Thyroid gland (tissue), 4 donors: ENCODE results near the gene OSBPL6. TPM values are rescaled to one million over a fixed set of nuclear protein-coding genes. Genes with fewer than 3 reads are reported as not detected.

Experiments
- DNase-seq, 2 donors: peaks; one replicate each; pipeline ENCODE4 v3.0.0-alpha.2; 2019
- H3K27ac ChIP-seq, 3 donors: fragments of 200-600 bp; sonication (generic); 1 replicate in 2 of 3; 2 replicates in 1 of 3; pipeline ENCODE4 v1.5.1; 2016 to 2019; ENCODE audit warnings: mild to moderate bottlenecking in 1 of 3, moderate library complexity in 1 of 3
- H3K27me3 ChIP-seq: fragments of 200-600 bp; sonication (generic); one replicate; pipeline ENCODE4 v1.5.1; 2019
- H3K36me3 ChIP-seq, 2 donors: fragments of 200-600 bp; sonication (generic); one replicate each; pipeline ENCODE4 v1.5.1; 2016 to 2019
- H3K4me1 ChIP-seq, 2 donors: fragments of 200-600 bp; sonication (generic); one replicate each; pipeline ENCODE4 v1.5.1; 2017 to 2019
- H3K4me3 ChIP-seq, 3 donors: fragments of 200-600 bp; sonication (generic); replicated peaks in 1 of 3; 1 replicate in 2 of 3; 2 replicates in 1 of 3; pipeline ENCODE4 v1.5.1; 2016; ENCODE audit warnings: mild to moderate bottlenecking in 1 of 3
- H3K9me3 ChIP-seq: fragments of 200-600 bp; sonication (generic); one replicate; pipeline ENCODE4 v1.5.1; 2017
- CTCF ChIP-seq, 6 experiments: fragments of 200-600 bp in 3 of 6; fragments of 450-650 bp in 3 of 6; sonication (generic) in 3 of 6; IDR thresholded peaks; one replicate each; pipeline ENCODE4 v1.5.1; 2016 to 2019; ENCODE audit warnings: antibody characterized with exemption in 6 of 6, mild to moderate bottlenecking in 2 of 6, inconsistent platforms in 1 of 6, moderate library complexity in 1 of 6
- POLR2A ChIP-seq, 2 donors: fragments of 450-650 bp; IDR thresholded peaks; one replicate each; pipeline ENCODE4 v1.6.1; 2017; ENCODE audit warnings: antibody characterized with exemption in 2 of 2, mild to moderate bottlenecking in 2 of 2, moderate library complexity in 1 of 2
- WGBS, 2 donors: methylation state at CpG; one replicate each; pipeline ENCODE4 v1.1.5; 2017; 5-methylcytosine and 5-hydroxymethylcytosine counted together
- intact Hi-C: fragments of 100-400 bp; cut with DNase I; formaldehyde crosslinking; loops from one replicate; pipeline ENCODE4 v1.15.1; 2023
- total RNA-seq, 4 donors: library from RNA; depleted of rRNA; stranded (reverse); fragments of >200 nt; gene quantifications; one replicate each; pipeline ENCODE4 v1.2.3, GENCODE V29; 2016

The OSBPL6 gene
- total RNA-seq, 4 donors from 2014 or later: 2.1 to 5.3 (median 3.2) TPM

- no peak for DNase-seq
- no peaks in the 10 kb centered on the region for H3K27me3 ChIP-seq
- H3K9me3 ChIP-seq: no peaks in the 10 kb centered on the region
- peaks cover 0 to 9% of the 10 kb centered on the region in 2 donors for H3K4me1 ChIP-seq
- H3K36me3 ChIP-seq: no peaks in the 10 kb centered on the region
- no peak overlapping the region for H3K4me3 ChIP-seq
- H3K27ac ChIP-seq: no peak overlapping the region
- TF ChIP-seq POLR2A (IDR thresholded peaks at IDR 0.05) (no peak), CTCF (IDR thresholded peaks at IDR 0.05) (no peak)
- intact Hi-C loops: no loop called here
- WGBS, 2 donors: 73 to 76% methylated on average over 7 of the region's 7 CpGs
Observed at GRCh38 chr2:178244777-178245176, 50.5 kb downstream of the OSBPL6 start.

DNA sequence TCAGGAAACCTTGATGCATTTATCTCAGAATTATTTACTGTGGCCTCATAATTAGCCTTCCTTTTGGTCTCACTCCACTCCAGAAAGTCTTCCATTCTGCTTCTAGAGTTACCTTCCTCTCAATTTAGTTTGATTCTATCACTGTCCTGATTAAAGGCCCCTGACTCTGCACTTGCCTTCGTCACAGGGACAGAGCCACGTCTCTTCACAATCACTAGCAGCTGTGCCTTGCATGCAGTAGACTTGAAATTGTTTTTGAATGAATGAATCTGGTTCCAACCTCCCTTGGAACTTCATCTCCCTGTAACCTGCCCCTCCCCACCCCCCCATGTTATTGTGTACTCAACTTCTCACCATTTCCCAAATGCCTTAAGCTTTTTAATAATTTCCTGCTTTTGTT lies 52.4 kb downstream of the OSBPL6 start:
- H3K36me3 ChIP-seq: no peaks in the 10 kb centered on the region
- H3K27me3 ChIP-seq: no peaks in the 10 kb centered on the region
- peaks cover 0 to 9% of the 10 kb centered on the region in 2 donors for H3K4me1 ChIP-seq
- no peak for DNase-seq
- no peak overlapping the region for H3K4me3 ChIP-seq
- intact Hi-C loops: no loop called here
- TF ChIP-seq POLR2A (IDR thresholded peaks at IDR 0.05): no peak
- no peak for TF ChIP-seq CTCF (IDR thresholded peaks at IDR 0.05)
- 93 to 97% methylated on average over 2 of the region's 2 CpGs for WGBS, 2 donors
- no peaks in the 10 kb centered on the region for H3K9me3 ChIP-seq
- no peak overlapping the region for H3K27ac ChIP-seq

- WGBS, 2 donors: 45 to 63% methylated on average over 1 of the region's 1 CpG
- TF ChIP-seq POLR2A (IDR thresholded peaks at IDR 0.05) (no peak), CTCF (IDR thresholded peaks at IDR 0.05) (no peak)
- no peaks in the 10 kb centered on the region for H3K36me3 ChIP-seq
- no peaks in the 10 kb centered on the region for H3K9me3 ChIP-seq
- H3K4me3 ChIP-seq: no peak overlapping the region
- DNase-seq: no peak
- no peak overlapping the region for H3K27ac ChIP-seq
- H3K4me1 ChIP-seq: peaks cover 0 to 5% of the 10 kb centered on the region in 2 donors
- intact Hi-C loops: no loop called here
- no peaks in the 10 kb centered on the region for H3K27me3 ChIP-seq
Observed at GRCh38 chr2:178247250-178247649, 52.9 kb downstream of the OSBPL6 start.

DNA sequence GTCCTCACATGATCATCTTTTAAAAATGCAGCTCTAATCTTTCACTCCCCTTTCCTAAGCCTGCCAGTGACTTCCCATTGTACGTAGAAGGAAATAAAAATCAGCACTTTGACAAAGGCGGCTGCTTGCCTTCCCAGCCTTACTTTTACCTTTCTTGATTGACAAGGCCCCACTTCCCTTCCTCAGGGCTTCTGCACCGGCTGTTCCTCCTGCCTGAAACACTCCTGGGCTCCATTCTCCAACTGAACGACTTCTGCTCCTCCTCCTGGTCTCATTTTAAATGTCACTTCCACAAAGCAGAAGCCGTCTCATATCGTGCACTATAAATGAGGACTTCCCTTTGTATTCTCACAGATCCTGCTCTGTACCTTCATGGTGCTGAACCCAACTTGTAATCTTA lies 56.1 kb downstream of the OSBPL6 start:
- Histone ChIP-seq H3K36me3 (no peaks in the 10 kb centered on the region), H3K9me3 (no peaks in the 10 kb centered on the region), H3K4me3 (no peak overlapping the region), H3K27ac (no peak overlapping the region), H3K27me3 (no peaks in the 10 kb centered on the region), H3K4me1 (no peaks in the 10 kb centered on the region)
- no peak for DNase-seq
- intact Hi-C loops: no loop called here
- TF ChIP-seq CTCF (IDR thresholded peaks at IDR 0.05) (no peak), POLR2A (IDR thresholded peaks at IDR 0.05) (no peak)
- WGBS, 2 donors: 73 to 80% methylated on average over 6 of the region's 6 CpGs

DNA sequence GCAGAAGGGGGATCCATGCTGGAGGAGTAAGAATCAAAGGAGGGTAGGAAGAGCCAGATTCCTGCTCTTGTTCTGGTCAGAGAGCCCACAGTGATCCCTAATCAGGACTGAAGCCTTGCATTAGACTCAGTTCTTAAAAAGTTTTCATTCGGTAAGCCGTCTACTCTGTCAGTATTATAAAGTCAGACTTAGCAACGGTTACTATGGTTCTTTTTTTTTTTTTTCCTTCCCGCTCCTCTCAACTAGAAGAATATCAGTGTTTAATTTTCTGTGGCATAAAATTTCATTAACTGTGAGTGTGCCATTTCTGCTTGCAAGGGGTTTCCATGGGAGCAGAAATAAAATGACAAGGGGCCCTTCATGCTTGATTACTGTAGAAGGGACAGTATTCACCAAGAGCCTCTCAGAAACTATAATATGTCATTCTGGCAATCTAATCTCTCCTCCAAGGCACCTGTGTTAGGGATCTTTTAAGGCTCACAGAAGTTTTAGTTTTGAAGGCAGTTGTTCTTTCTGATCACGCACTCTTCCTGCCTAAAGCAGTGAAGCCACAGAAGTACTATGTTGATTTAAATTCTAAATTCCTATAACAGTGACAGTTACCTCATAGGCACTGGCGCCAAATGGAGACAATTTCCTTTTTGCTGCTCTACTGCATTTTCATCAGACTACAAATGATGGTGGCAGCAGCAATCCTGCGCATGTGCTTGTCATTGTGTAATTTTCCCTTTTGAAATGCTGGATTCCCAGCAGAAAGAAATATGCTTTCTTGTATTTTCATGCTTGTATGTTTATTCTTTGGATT lies 57.0 kb downstream of the OSBPL6 start:
- H3K36me3 ChIP-seq: no peaks in the 10 kb centered on the region
- TF ChIP-seq CTCF (IDR thresholded peaks at IDR 0.05) (no peak), POLR2A (IDR thresholded peaks at IDR 0.05) (no peak)
- H3K4me1 ChIP-seq: peaks cover 6 to 7% of the 10 kb centered on the region in 2 donors
- WGBS, 2 donors: 79 to 80% methylated on average over 7 of the region's 7 CpGs
- no peaks in the 10 kb centered on the region for H3K9me3 ChIP-seq
- H3K4me3 ChIP-seq: no peak overlapping the region
- DNase-seq: no peak
- H3K27ac ChIP-seq: no peak overlapping the region
- intact Hi-C loops: no loop called here
- no peaks in the 10 kb centered on the region for H3K27me3 ChIP-seq
